Panc1 (cell line): Measurements from ENCODE around the gene IL13. TPM values are rescaled to one million over a fixed set of nuclear protein-coding genes. Genes with fewer than 3 reads are reported as not detected.

ENCODE experiments used
- ATAC-seq: fragments of 200-7000 bp; cut with Tn5 transposase; 2 replicates; pipeline ENCODE4 v1.9.1; 2020; ENCODE audit warnings: mild to moderate bottlenecking, moderate library complexity
- BruUV-seq: library from RNA; stranded (reverse); fragments of 400-500 nt; replicated peaks from 2 replicates; lab custom pipeline; 2021; lab: Mats Ljungman, UMichigan
- CTCF ChIA-PET: fragments of 300-600 bp; sonication (Branson Sonifier 250); formaldehyde crosslinking; loops from one replicate; lab custom pipeline; 2022; ENCODE audit warnings: antibody characterized with exemption; lab: Charles Lee
- POLR2A ChIA-PET: fragments of 300-600 bp; sonication (Branson Sonifier 250); formaldehyde crosslinking; loops from one replicate; lab custom pipeline; 2022; ENCODE audit warnings: antibody characterized with exemption; lab: Charles Lee
- DNase-seq: peaks from one replicate; pipeline ENCODE4 v3.0.0-alpha.2; 2010; ENCODE audit warnings: low read depth, low spot score
- H3K27ac ChIP-seq: 2 replicates; pipeline ENCODE4 v1.5.1; 2011; ENCODE audit warnings: mild to moderate bottlenecking, low read length, inconsistent platforms
- H3K27me3 ChIP-seq: fragments of 200-500 bp; sonication (Bioruptor generic); 2 replicates; pipeline ENCODE4 v1.6.0; 2014; ENCODE audit warnings: low read length, inconsistent platforms; ENCODE audit not compliant: control insufficient read depth, insufficient read depth
- H3K36me3 ChIP-seq: fragments of 200-500 bp; sonication (Bioruptor generic); 2 replicates; pipeline ENCODE4 v1.5.1; 2014; ENCODE audit warnings: inconsistent platforms, mild to moderate bottlenecking, low read length, moderate library complexity; ENCODE audit not compliant: control insufficient read depth, insufficient read depth
- H3K4me1 ChIP-seq: 2 replicates; pipeline ENCODE4 v1.5.1; 2011; ENCODE audit warnings: inconsistent platforms, mild to moderate bottlenecking, low read length, moderate library complexity; ENCODE audit not compliant: control insufficient read depth, insufficient read depth
- H3K4me3 ChIP-seq, 2 experiments: 2 replicates each; pipeline ENCODE4 v1.5.1; 2011 to 2012; ENCODE audit warnings: low read depth in 2 of 2, low read length in 2 of 2, mild to moderate bottlenecking in 2 of 2, inconsistent platforms in 1 of 2, moderate library complexity in 1 of 2
- H3K9me3 ChIP-seq: fragments of 200-500 bp; sonication (Bioruptor generic); 2 replicates; pipeline ENCODE4 v1.5.1; 2014; ENCODE audit warnings: low read depth, mild to moderate bottlenecking, inconsistent platforms, low read length, moderate library complexity; ENCODE audit not compliant: control insufficient read depth, insufficient read depth
- POLR2AphosphoS5 ChIP-seq: IDR thresholded peaks from 2 replicates; pipeline ENCODE4 v1.6.1; 2012; ENCODE audit warnings: mild to moderate bottlenecking, low read depth, low read length, moderate library complexity
- SIN3A ChIP-seq: IDR thresholded peaks from 2 replicates; pipeline ENCODE4 v1.6.1; 2012; ENCODE audit warnings: low read depth, mild to moderate bottlenecking, low read length, moderate library complexity, borderline replicate concordance; ENCODE audit not compliant: insufficient read depth
- TCF7L2 ChIP-seq: IDR thresholded peaks from 2 replicates; pipeline ENCODE4 v1.6.1; 2011; ENCODE audit warnings: mild to moderate bottlenecking, low read depth, low read length, inconsistent platforms
- in situ Hi-C: cut with HindIII; loops from 2 replicates; pipeline ENCODE4 v1.10.0; 2016; ENCODE audit warnings: low sequenced_read_pairs, low pct_unique_long_range_greater_than_20kb
- intact Hi-C: fragments of 100-400 bp; cut with micrococcal nuclease; formaldehyde crosslinking; loops from one replicate; pipeline ENCODE4 v1.10.0; 2022; ENCODE audit not compliant: unreplicated experiment
- total RNA-seq: library from RNA; stranded (reverse); gene quantifications from one replicate; pipeline ENCODE4 v1.2.1, GENCODE V29; 2021; ENCODE audit not compliant: unreplicated experiment
- TF ChIP-seq, protein P1 (sequence below): fragments of 450-650 bp; IDR thresholded peaks from 2 replicates; pipeline ENCODE4 v1.5.1; 2017; ENCODE audit warnings: mild to moderate bottlenecking
- TF ChIP-seq, protein P2 (sequence below), 2 experiments: IDR thresholded peaks; 2 replicates each; pipeline ENCODE4 v1.6.1; 2011 to 2012; ENCODE audit warnings: low read depth in 2 of 2, control low read depth in 1 of 2, low read length in 1 of 2, mild to moderate bottlenecking in 1 of 2, moderate library complexity in 1 of 2; ENCODE audit not compliant: insufficient read depth in 1 of 2

Gene IL13
- total RNA-seq, 1 experiment from 2014 or later: not detected

DNA sequence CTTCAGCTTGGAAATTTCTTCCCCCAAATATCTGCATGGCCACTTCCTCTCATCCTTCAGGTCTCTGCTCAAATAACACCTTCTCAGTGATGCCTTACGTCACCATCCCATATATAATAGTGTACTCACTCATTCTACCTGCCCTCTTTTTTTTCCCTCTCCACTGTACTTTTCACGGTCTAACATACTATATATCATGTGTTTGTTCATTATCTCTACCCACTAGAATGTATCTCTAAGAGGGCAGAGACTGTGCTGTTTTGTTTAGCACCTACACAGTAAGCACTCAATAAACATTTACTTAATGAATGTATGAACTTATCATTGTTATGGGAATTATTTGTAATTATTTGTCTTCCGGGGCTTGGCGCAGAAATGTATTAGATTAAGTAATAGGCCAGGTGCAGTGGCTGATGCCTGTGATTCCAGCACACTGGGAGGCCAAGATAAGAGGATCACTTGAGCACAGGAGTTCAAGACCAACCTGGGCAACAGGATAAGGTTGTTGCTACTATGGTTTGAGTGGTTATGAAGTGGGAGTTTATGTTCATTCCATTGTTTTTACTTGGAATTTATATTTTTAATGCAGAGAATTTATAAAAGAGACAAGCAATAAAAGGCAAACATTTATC lies 6.0 kb upstream of the IL13 start:
- ATAC-seq: no peak
- TF ChIP-seq, protein P1, sequence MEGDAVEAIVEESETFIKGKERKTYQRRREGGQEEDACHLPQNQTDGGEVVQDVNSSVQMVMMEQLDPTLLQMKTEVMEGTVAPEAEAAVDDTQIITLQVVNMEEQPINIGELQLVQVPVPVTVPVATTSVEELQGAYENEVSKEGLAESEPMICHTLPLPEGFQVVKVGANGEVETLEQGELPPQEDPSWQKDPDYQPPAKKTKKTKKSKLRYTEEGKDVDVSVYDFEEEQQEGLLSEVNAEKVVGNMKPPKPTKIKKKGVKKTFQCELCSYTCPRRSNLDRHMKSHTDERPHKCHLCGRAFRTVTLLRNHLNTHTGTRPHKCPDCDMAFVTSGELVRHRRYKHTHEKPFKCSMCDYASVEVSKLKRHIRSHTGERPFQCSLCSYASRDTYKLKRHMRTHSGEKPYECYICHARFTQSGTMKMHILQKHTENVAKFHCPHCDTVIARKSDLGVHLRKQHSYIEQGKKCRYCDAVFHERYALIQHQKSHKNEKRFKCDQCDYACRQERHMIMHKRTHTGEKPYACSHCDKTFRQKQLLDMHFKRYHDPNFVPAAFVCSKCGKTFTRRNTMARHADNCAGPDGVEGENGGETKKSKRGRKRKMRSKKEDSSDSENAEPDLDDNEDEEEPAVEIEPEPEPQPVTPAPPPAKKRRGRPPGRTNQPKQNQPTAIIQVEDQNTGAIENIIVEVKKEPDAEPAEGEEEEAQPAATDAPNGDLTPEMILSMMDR: no peak
- TF ChIP-seq TCF7L2 (no peak), POLR2AphosphoS5 (no peak), SIN3A (no peak)
- TF ChIP-seq, protein P2, sequence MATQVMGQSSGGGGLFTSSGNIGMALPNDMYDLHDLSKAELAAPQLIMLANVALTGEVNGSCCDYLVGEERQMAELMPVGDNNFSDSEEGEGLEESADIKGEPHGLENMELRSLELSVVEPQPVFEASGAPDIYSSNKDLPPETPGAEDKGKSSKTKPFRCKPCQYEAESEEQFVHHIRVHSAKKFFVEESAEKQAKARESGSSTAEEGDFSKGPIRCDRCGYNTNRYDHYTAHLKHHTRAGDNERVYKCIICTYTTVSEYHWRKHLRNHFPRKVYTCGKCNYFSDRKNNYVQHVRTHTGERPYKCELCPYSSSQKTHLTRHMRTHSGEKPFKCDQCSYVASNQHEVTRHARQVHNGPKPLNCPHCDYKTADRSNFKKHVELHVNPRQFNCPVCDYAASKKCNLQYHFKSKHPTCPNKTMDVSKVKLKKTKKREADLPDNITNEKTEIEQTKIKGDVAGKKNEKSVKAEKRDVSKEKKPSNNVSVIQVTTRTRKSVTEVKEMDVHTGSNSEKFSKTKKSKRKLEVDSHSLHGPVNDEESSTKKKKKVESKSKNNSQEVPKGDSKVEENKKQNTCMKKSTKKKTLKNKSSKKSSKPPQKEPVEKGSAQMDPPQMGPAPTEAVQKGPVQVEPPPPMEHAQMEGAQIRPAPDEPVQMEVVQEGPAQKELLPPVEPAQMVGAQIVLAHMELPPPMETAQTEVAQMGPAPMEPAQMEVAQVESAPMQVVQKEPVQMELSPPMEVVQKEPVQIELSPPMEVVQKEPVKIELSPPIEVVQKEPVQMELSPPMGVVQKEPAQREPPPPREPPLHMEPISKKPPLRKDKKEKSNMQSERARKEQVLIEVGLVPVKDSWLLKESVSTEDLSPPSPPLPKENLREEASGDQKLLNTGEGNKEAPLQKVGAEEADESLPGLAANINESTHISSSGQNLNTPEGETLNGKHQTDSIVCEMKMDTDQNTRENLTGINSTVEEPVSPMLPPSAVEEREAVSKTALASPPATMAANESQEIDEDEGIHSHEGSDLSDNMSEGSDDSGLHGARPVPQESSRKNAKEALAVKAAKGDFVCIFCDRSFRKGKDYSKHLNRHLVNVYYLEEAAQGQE (IDR thresholded peaks at IDR 0.05; ENCODE audit: insufficient read depth in 1 of 2, low read depth in 2 of 2, low read length in 1 of 2): no peak
- no peaks in the 10 kb centered on the region for H3K36me3 ChIP-seq
- in situ Hi-C loops: no loop called here
- no peak for DNase-seq
- ChIA-PET CTCF (no interaction called here), POLR2A (no interaction called here)
- intact Hi-C loops: no loop called here
- H3K27ac ChIP-seq: no peak overlapping the region
- H3K4me1 ChIP-seq: no peaks in the 10 kb centered on the region
- H3K27me3 ChIP-seq: no peaks in the 10 kb centered on the region
- no TSS peak for BruUV-seq
- H3K9me3 ChIP-seq: no peaks in the 10 kb centered on the region
- no peak overlapping the region for H3K4me3 ChIP-seq

DNA sequence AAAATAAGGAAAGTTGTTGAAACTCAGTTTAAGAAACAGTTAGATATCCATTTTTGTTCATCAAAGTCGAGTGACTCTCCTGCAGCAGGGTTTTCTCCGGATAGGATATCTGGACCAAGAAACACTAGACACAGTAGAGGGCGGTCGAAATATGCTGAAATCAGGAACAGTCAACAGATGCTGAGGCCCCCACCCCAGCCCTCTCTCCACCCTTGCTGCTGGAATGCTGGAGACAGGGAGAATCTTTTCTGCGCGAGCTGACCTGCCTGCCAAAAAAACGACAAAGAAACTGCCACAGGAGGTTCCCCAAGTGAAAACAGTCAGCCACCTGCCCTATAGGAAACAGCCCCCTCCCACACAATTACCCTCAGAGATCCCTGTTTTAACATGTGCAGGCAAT lies 4.3 kb upstream of the IL13 start:
- ATAC-seq: no peak
- Histone ChIP-seq H3K36me3 (no peaks in the 10 kb centered on the region), H3K27me3 (no peaks in the 10 kb centered on the region), H3K4me3 (no peak overlapping the region), H3K4me1 (no peaks in the 10 kb centered on the region), H3K27ac (no peak overlapping the region), H3K9me3 (no peaks in the 10 kb centered on the region)
- CTCF ChIA-PET: no interaction called here
- no peak for TF ChIP-seq TCF7L2
- TF ChIP-seq, protein P2 (IDR thresholded peaks at IDR 0.05; ENCODE audit: insufficient read depth in 1 of 2, low read depth in 2 of 2, low read length in 1 of 2): no peak
- no peak for TF ChIP-seq POLR2AphosphoS5
- TF ChIP-seq, protein P1: no peak
- TF ChIP-seq SIN3A: no peak
- intact Hi-C loops (no loop called here), in situ Hi-C loops (no loop called here)
- POLR2A ChIA-PET: no interaction called here
- DNase-seq: no peak
- no TSS peak for BruUV-seq
